GM13976 (cell line): ENCODE measurements around the gene LRRC49.

Experiments used
- DNase-seq: peaks from one replicate; pipeline ENCODE4 v3.0.0; 2012; ENCODE audit warnings: low spot score
- CTCF ChIP-seq: IDR thresholded peaks from 2 replicates; pipeline ENCODE4 v1.5.1; 2012; ENCODE audit warnings: borderline replicate concordance, mild to moderate bottlenecking; ENCODE audit not compliant: insufficient read depth; ENCODE audit errors: extremely low read depth, missing control alignments, control extremely low read depth
- in situ Hi-C: fragments of 300-500 bp; cut with MboI; formaldehyde crosslinking; loops from one replicate; pipeline ENCODE4 v1.12.0; 2022; ENCODE audit warnings: low sequenced_read_pairs, mixed read lengths, inconsistent platforms; ENCODE audit not compliant: unreplicated experiment

The LRRC49 gene

GRCh38 chr15:71080166-71080565 is 187.5 kb downstream of the LRRC49 start:
- in situ Hi-C loops, result no loop called here
- DNase-seq, result no peak
- no peak for TF ChIP-seq CTCF

- TF ChIP-seq CTCF, result no peak
- in situ Hi-C loops, result no loop called here
- DNase-seq, result no peak
These were observed 188.1 kb downstream of the LRRC49 start for GRCh38 chr15:71080705-71081104.

DNA sequence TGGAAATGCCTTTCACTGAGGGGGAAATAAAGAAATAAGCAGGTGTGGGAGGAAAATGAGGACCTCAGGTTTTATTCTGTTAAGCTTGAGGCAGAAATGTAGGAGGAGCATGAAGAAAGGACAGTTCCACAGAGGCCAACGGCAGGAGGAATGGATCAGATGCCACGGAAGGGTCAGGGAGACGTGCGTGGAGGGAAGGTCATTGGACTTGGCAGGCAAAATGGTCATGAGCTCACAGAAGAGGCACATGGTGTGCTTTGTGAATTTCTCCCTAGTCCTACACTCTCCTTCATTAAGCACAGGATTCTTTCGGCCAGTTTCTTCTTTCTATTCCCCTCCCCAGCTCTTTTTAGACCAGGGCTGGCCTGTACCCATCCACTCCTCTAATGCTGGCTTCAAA is 190.2 kb downstream of the LRRC49 start:
- TF ChIP-seq CTCF, result no peak
- in situ Hi-C loops, result no loop called here
- DNase-seq, result no peak

GRCh38 chr15:71083349-71083748 is 190.7 kb downstream of the LRRC49 start:
- DNase-seq, result no peak
- in situ Hi-C loops, result no loop called here

DNA sequence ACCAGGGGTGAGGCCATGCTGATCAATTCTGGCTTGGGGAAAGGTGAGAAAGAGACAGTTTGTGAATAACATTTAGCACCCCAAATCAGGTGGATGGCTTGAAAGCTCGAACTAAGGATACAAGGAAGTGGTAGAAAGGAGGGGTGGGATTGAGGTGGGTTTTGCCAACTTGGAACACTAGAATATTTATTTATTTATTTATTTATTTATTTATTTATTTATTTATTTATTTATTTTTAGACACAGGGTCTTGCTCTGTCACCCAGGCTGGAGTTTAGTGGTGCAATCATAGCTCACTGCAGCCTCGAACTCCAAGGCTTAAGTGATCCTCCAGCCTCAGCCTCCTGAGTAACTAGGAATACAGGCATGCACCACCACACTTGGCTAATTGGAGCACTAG is 191.6 kb downstream of the LRRC49 start:
- TF ChIP-seq CTCF, result no peak
- DNase-seq, result no peak
- in situ Hi-C loops, result no loop called here

More at GRCh38 chr15:71083349-71083748, 190.7 kb downstream of the LRRC49 start:
- no peak for TF ChIP-seq CTCF

DNA sequence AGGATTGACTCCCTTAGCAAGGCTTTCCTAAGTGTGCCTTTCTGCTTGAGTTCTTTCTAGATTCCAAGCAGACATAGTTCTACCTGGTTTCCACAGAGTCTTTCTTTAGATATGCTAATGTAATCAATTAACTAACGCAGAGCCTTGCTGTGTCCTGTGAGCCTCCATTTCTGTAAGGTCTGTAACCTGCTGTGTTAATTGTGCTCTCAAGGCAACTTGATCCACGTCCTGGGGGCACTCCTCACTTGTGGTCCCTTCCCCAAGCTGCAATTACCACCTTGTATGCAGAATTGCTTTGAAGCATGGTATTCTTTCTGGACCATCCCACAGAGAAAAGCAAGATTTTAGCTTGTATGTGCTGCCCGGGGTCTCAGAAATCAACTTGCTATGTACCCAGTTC is 193.2 kb downstream of the LRRC49 start:
- in situ Hi-C loops, result no loop called here
- no peak for DNase-seq
- no peak for TF ChIP-seq CTCF

GRCh38 chr15:71088155-71088554 is 195.5 kb downstream of the LRRC49 start:
- DNase-seq, result no peak
- TF ChIP-seq CTCF, result no peak
- in situ Hi-C loops, result no loop called here
